ENCODE results near the gene MTCL1.

MTCL1 gene

DNA sequence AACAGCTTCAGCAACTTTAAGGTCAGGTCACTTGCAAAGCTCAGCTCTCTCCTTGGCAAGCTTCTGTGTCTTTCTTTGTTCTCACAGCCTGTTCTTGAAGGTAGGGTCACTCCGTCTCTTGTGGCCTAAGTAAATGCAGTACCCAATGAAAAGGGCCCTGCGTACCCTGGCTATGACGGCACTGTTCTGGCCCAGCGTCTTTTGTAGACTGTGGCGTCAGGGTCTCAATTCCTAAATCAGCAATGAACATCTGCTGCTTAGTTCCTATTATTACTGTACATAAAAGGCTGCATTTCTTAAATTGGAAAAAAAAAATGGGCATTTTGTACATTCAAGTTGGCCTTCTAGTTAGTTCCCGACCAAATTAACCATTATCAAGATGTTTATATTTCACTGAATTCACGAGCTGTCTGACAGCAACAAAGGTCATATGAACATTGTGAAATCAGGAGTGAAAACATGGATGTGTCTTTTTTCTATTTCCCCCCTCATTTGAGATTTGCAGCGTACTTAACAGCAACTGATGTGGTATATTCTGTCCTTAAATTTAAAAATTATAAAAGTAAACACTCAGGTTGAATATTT is 17.0 kb upstream of the MTCL1 start:
- DNase-seq: no peak

DNA sequence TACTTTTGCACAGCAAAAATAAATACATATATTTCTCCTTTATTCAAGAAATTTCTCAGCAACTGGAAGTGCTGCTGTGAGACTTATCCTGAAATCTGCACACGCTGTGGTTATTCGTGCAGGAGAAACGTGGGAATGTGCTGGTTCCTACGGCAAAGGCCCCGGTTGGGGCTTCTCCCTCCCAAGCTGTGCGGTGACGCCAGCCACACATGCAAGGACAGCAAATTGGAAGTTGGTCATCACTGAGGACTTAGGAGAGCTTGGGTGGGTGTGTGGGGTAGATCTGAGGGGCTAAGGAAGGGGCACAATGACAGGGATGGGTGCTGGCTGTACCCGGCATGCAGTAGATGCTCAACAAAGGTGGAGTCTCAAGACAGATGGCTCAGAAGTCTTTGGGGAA is 16.5 kb upstream of the MTCL1 start:
- DNase-seq: no peak

DNA sequence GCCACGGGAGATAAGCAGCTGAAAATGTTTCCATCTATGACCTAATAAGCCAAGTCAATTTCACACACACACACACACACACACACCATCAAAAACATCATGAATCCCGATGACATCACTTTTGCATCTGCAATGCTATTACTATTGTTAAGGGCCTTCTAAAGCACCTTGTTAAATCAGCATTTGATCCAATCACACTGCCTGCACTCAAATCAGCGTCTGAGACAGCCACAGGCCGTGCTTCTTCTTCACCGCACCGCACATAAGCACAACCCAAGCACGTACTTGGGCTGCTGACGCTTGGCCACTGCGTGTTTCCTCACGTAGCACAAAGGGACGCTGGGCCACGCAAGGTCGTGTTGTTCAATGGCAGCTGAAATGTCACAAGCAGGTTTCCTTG is 15.8 kb upstream of the MTCL1 start:
- DNase-seq: no peak

DNA sequence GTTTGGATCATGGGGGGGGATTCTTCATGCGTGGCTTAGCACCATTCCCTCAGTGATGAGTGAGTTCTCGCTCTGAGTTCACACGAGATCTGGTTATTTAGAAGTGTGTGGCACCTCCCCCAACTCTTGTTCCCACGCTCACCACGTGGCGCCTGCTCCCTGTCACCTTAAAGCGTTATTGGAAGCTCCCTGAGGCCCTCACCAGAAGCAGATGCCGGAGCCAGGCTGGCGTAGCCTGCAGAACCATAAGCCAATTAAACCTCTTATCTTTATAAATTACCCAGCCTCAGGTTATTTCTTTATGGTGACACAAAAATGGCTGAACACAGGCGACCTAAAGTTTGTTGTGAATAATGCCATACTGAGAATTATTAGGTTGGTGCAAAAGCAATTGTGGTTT is 10.5 kb upstream of the MTCL1 start:
- DNase-seq: no peak

DNA sequence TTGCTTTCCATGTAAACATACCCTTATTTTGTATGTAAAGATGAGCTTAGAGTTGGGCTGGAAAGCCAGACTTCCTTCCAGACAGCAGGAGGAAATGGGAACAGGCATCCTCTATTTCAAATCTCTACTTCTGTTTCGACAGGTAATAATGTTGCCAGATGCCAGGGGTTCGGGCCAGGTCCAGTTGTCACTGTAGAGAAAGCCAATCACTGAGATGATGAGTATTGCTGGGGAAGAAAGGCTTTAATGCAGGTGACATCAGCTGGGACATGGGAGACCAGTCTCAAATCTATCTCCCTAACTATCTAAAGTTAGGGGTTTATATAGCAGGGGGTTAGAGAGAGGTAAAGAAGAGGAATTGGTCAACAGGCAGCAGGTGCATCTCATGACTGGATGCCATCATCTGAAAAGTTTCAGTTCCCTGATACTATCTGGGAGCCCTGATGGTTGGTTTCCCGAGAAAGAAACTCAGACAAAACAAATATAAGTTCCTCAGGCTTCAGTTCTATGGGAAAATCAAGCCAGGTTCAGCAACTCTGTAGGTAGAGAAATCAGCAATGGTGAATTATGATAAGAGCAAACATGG is 9.3 kb upstream of the MTCL1 start:
- peak; percentile 21 for DNase-seq

DNA sequence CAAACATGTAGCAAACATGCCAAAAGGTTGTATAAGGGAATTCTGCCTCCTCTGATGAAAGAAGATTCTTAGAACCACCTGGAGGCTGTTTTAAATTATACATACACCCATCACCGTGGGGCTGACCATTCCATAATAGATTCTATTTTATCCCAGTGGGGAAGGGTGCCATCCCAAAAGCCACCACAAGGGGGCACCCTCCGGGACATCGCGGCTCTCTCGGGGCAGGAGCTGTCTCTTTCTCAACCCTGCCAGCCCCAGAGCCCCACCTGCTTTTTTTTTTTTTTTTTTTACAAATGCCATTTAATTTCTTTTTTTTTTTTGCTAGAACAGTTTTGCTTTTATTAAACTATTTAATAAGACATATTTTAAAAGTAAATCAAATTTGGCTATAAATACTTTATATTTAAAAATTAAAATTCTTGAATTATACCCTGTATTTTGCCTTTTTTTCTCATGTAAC is 8.6 kb upstream of the MTCL1 start:
- DNase-seq: peak; percentile 52

DNA sequence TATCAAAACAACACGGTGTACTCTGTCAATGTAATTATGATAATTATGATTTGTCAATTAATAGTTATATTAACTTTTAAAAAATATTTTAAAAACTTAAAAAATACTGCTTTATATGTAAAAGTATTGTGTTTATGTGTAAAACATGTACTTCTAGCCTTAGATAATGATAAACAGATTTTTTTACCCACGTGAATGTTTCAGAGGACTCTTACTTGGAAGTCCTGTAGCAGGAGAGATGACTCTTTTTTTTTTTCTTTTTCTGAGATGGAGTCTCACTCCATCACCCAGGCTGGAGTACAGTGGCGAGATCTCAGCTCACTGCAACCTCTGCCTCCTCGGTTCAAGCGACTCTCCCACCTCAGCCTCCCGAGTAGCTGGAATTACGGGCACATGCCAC is 6.2 kb upstream of the MTCL1 start:
- DNase-seq: no peak

DNA sequence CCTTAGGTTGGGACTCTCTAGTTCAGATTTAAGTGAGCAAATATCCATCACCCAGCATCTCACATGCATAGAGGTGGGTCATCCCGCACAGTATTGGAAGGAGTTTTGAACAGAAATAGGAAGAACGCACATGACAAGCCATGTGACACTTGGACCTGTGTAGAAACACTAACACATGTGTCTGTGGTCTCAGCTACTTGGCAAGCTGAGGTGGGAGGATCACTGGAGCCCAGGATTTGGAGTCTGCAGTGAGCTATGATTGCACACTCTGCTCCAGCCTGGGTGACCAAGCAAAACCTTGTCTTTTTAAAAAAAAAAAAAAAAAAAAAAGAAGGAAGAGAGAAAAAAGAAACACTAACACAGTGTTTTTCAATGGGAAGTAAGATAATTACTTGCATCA is 5.4 kb upstream of the MTCL1 start:
- peak; percentile 31 for DNase-seq

DNA sequence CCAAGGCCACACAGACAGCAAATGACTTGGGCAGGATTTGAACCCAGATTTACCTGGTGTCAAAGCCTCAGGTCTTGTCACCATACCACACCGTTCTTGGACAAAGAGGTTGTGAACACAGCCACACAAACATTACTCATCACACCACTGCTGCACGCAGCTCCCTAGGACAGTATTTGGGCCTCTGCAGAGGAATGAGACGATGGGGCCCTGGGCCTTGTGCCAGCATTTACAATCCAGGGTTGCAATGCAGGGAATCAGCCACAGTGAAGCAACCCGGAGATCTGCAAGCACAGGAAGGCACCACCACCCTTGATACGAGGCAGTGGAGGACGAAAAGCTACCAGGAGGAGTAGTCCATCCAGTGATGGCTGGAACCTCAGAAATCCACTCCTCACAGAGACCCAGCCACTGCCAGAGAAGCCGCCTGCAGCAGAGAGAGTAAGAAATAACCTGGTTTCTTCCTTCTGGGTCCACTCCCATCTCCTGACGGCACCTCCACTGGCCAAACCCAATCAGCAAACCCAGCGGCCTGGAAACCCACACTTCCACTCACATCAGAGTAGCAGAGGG is 3.7 kb upstream of the MTCL1 start:
- DNase-seq: no peak

DNA sequence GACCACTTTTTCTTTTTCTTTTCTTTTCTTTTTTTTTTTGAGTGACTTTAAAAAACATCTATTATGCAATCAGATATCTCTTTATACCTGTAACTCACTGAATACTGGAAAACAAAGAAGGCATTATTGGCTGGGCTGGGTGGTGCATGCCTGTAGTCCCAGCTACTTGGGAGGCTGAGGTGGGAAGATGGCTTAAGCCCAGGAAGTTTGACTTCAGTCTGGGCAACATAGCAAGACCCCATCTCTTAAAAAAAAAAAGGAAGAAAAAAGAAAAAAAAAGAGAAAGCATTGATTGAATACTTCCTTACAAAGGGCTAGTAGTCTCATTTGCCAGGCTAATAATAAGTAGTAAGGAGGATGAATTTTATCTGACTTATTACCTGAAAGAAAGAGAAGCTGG is 2.7 kb upstream of the MTCL1 start:
- DNase-seq: no peak

DNA sequence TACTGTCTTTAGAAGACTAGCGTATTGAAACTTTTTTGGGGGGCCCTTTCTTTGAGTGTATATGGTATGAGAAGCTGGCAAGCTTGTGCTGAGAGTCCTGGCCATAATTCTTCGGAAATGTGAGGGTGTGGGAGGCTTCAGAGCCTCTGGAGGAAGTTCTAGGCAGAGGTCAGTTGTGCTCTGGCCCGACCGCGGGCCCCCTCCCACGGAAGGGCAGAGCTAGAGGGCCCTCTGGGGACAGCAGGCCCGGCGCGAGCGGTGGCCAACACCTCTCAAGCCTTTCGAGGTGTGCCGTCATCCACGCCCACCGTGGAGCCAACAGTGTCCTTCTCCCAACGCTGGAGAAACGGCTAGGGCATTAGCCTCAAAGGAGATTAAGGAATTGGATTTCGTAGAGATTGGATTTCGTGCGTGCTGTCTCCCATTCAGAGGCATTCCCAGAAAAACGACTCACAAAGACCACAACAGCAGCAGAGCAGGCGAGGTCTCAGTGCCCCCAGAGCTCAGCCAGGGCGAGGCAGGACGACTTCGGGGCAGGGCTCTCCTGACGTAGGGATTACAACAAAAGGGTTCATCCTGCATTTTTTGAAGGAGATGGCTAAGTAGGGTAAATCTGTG is 2.2 kb upstream of the MTCL1 start:
- peak; percentile 10 for DNase-seq

DNA sequence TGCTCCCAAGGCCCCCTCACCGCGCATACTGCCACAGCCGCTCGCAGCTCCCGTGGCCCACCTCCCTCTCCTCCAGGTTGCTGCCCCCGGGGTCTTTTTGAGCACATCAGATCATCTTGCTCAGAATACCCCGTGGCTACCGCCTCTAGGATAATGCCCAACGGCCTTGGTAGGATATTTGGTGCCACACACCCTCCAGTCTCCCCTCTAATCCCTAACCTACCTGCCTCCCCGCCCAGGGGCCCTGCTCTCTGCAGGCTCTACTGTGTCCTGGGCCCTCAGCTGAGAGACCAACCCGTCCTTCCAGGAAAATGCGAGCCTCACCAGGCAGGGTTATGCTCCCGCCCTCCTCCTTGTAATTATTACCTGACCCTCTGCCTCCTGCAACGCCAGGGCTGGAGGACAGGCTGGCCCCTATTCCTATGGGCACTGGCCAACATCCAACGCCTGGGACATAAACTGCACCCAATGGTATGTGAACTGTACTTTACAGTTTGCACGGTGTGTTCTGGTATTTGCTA is 1.5 kb upstream of the MTCL1 start:
- no peak for DNase-seq

DNA sequence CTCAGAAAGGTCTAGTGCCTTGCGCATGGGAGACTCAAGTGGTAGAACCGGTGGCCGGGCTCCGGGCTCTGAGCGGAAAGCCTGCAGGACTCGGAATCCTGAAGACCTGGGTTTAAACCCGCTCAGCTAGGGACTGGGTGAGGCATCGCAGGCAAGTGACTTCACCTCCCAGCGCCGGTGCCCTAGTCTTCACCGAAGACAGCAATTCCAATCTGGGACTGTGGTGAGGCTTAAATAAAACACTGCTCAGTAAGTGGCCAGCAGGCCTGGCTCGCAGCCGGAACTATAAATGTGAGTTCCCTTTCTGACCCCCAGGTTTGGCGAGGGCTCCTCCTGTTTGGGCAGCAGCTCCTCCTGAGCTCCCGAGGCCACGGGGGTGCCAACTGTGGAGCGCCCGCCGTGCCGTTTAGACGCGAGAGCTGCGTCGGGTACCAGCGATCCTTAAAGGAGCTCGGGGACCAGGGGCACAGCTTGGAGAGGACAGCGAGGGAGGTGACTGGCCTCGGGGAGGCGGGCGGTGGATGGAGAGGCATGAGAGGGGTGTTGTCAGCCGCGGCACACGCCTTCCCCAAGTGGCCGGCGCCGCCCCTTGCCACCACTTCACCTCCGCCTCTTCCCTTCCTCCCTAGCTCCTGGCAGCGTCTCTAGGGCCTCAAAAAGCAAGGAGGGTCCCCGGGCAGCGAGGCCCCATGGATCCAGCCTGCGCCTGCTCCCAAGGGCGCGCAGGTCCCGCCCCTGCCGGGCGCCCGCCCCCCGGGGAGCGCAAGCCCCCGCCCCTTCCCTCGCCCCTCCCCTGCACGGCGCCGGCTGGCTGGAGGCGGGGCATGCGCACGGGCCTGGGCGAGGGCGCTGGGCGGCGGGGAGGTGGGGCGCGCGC is 757 bp upstream of the MTCL1 start:
- DNase-seq: peak; percentile 77

DNA sequence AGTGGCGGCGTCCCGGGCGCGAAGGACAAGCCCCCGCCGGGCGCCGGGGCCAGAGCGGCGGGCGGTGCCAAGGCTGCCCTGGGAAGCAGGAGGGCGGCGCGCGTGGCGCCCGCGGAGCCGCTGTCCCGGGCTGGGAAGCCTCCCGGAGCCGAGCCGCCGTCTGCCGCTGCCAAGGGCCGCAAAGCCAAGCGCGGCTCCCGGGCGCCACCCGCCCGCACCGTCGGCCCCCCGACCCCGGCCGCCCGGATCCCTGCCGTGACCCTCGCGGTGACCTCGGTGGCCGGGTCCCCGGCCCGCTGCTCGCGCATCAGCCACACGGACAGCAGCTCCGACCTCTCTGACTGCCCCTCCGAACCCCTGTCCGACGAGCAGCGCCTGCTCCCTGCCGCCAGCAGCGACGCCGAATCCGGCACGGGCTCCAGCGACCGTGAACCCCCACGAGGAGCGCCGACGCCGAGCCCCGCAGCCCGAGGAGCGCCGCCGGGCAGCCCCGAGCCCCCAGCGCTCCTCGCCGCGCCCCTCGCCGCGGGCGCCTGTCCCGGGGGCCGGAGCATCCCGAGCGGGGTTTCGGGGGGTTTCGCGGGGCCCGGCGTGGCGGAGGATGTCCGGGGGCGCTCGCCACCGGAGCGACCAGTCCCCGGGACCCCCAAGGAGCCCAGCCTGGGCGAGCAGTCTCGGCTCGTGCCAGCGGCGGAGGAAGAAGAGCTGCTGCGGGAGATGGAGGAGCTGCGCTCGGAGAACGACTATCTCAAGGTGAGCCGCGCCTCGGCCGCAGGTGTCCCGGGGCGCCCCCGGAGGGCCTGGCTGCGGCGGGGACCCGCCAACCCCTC is 820 bp downstream of the MTCL1 start:
- peak; percentile 1 for DNase-seq

DNA sequence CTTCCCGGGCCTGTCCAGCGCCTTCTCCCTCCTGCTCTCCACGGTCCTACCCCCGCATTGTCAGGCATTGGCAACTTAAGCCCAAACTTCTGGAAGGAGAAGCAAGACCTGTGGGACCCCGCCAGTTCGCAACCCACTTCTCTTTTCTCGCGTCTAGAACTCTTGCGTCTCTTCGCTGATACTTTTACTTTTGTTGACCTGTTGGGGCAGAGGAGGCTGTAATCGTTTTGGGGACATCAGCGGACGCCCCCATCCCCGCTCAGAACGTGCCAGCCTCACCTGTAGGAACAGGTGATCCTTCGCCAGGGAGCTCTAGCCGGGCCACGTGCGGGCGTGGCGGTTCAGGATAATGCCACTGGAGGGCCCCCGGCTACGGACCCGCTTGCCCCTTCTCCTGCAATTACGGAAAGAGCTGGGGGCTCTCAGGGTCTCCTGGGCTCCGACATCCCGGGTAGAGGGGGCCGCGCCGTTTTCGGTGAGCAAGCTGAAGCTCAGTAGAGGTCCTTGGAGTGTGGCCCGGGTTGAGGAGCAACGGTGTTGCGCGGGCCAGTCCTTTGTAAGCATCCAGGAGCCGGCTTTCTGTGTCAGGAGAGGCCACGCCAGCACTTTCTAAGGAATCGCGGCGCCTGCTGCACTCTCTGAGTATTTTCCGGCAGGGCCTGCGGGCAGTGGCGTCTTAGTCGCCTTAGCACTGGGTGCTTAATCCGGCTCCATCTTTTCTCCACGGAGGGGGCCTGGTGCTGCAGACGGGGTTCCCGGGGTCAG is 1.6 kb downstream of the MTCL1 start:
- no peak for DNase-seq

DNA sequence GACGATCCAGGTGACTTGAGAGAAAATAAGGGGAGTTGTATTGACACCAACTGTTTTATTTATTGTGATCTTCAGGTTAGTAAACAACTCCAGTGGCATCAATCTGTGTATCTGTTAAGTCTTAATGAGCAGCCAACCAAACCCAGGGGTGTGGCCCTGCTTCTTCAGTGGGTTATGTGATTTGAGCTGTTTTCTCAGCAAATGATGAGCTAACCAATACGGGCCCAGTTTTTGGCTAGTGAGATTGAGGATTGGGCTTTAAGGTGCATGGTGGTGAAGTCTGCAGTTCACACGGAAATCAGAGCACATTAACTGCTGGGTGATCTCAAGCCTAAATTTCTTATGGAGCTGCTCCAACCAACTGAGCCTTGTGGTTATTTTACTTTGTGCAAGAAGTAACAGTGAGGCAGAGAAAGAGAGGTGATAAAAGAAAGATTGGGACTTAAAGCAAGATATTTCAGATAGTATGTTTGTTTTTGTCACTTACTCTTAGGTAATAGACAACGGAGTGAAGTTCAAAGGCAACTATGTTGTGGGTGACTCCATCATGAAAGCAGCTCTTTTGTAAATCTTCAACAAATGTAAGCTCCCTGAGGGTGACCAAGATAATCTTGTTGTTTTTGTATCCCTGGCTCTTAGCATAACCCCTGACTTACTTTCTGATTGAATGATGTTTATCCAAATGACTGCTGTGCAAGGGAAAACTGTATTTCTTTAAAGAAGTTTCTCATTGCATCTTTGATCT is 2.4 kb downstream of the MTCL1 start:
- no peak for DNase-seq

DNA sequence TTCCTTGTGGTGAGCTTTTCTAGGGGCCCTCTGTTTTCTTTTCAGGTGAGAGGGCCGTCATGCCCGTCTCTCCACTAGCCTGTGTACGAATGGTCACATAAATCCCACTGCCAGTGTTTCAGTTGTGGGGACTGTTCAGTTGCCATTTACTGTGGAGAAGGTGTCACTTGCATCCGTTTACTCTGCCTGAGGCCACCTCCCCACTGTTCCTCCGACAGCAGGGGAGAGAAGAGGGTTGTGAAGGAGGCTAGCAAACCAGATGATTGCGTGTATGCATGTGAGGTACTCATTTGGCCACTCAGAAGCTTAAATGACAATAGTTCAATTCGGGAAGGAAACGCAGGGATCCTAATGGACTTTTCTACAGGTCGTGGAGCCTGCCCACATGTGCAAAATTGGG is 3.3 kb downstream of the MTCL1 start:
- no peak for DNase-seq

DNA sequence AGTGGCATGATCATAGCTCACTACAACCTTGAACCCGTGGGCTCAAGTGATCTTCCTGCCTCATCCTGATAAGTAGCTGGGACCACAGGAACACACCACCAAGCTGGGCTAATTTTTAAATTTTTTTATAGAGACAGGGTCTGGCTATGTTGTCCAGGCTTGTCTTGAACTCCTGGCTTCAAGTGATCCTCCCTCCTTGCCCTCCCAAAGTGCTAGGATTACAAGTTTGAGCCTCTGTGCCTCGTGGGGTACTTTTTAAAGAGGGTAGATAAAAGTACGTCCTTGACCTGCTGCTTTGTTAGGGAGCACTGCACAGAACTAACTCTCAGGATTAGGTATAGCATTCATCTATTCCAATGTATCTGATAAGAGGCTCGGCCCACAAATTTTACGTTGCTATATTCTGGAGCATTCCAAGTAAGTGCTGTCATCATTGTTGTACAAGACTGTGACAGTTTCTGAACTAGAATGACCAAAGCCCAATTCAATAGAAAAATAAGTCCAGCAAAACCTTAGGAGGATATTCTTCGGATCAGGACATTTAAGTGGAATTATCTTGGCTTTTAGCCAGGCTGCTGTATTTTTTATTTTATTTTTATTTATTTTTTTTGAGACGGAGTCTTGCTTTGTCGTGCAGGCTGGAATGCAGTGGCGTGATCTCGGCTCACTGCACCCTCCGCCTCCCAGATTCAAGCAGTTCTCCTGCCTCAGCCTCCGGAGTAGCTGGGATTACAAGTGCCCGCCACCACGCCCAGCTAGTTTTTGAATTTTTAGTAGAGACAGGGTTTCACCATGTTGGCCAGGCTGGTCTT is 4.1 kb downstream of the MTCL1 start:
- DNase-seq: no peak

DNA sequence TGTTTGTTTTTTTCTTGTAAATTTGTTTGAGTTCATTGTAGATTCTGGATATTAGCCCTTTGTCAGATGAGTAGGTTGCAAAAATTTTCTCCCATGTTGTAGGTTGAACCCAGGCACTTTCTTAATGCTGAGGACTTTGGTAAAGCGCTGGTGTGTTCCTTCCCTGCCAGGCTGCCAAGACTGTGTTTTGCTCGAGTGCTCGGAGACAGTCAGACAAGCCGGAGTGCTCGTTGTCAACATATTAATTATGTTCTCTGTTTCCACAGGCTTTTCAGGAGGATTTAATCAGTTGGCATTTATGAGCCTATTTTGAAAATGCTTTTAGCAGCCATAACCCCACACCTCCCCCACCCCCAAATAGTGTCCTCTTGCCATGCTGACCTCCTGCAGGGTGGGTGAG is 6.4 kb downstream of the MTCL1 start:
- no peak for DNase-seq

DNA sequence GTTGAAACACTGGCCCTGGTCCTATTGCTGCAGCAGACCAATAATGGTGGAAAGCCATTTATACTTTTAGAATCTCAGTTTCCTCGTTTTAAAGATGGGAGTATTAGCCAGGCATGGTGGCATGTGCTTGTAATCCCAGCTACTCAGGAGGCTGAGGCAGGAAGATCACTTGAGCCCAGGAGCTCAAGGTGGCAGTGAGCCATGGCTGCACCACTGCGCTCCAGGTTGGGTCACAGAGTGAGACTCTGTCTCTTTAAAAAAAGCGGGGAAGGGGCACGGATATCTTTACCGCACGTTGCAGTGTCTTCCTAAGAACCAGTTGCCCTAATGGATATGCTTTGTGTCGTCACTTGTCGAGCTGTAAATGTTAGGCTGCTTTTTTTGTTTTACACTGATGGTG is 8.3 kb downstream of the MTCL1 start:
- no peak for DNase-seq
